Midbrain (tissue), 1 donor: ENCODE measurements around the gene USP17L13.
"Not testable (repeated sequence)": the region's sequence is repeated elsewhere in the genome, so short reads cannot be mapped to it uniquely, and the experiment has no call there.

Experiments
- DNase-seq: peaks from one replicate; lab custom pipeline; 2025; lab: John Stamatoyannopoulos, UW

The USP17L13 gene

GRCh38 chr4:9224596-9224995 is at the start of gene USP17L13:
Gene USP17L13 (plus strand): TSS chr4:9224896. CDS start chr4:9224896, 0 bp downstream.
- not testable (repeated sequence) for DNase-seq

GRCh38 chr4:9210357-9210756 is 14.3 kb upstream of the USP17L13 start, which contains the start of gene USP17L10:
Gene USP17L10 (plus strand): TSS chr4:9210657. CDS start chr4:9210657, 0 bp downstream.
- DNase-seq, result not testable (repeated sequence)

GRCh38 chr4:9214701-9215100 is 10.0 kb upstream of the USP17L13 start:
- not testable (repeated sequence) for DNase-seq

GRCh38 chr4:9215105-9215504 is 9.6 kb upstream of the USP17L13 start, which contains the start of gene USP17L11:
Gene USP17L11 (plus strand): TSS chr4:9215405. CDS start chr4:9215405, 0 bp downstream.
- not testable (repeated sequence) for DNase-seq

- not testable (repeated sequence) for DNase-seq
Measured at GRCh38 chr4:9219852-9220251, 4.8 kb upstream of the USP17L13 start, which contains the start of gene USP17L12. Gene USP17L12 (plus strand): TSS chr4:9220152. CDS start chr4:9220152, 0 bp downstream.

GRCh38 chr4:9230249-9230648 is 5.6 kb downstream of the USP17L13 start:
- DNase-seq, result not testable (repeated sequence)

GRCh38 chr4:9234085-9234484 is 9.4 kb downstream of the USP17L13 start, which contains the start of gene USP17L15:
Gene USP17L15 (plus strand): TSS chr4:9234385. CDS start chr4:9234385, 0 bp downstream.
- not testable (repeated sequence) for DNase-seq

GRCh38 chr4:9238461-9238860 is 13.8 kb downstream of the USP17L13 start:
- DNase-seq, result not testable (repeated sequence)

GRCh38 chr4:9243579-9243978 is 18.9 kb downstream of the USP17L13 start, which contains the start of gene USP17L17:
Gene USP17L17 (plus strand): TSS chr4:9243879. CDS start chr4:9243879, 0 bp downstream.
- not testable (repeated sequence) for DNase-seq

GRCh38 chr4:9247953-9248680 is 23.4 kb downstream of the USP17L13 start, which contains the start of gene USP17L18:
Gene USP17L18 (plus strand): TSS chr4:9248630. CDS start chr4:9248630, 0 bp downstream.
- DNase-seq, result not testable (repeated sequence)

GRCh38 chr4:9253078-9253477 is 28.4 kb downstream of the USP17L13 start, which contains the start of gene USP17L19:
Gene USP17L19 (plus strand): TSS chr4:9253378. CDS start chr4:9253378, 0 bp downstream.
- not testable (repeated sequence) for DNase-seq

GRCh38 chr4:9257824-9258223 is 33.1 kb downstream of the USP17L13 start, which contains the start of gene USP17L20:
Gene USP17L20 (plus strand): TSS chr4:9258124. CDS start chr4:9258124, 0 bp downstream.
- DNase-seq, result not testable (repeated sequence)

GRCh38 chr4:9262572-9262971 is 37.9 kb downstream of the USP17L13 start, which contains the start of gene USP17L21:
Gene USP17L21 (plus strand): TSS chr4:9262872. CDS start chr4:9262872, 0 bp downstream.
- not testable (repeated sequence) for DNase-seq

GRCh38 chr4:9267319-9267718 is 42.6 kb downstream of the USP17L13 start, which contains the start of gene USP17L22:
Gene USP17L22 (plus strand): TSS chr4:9267619. CDS start chr4:9267619, 0 bp downstream.
- not testable (repeated sequence) for DNase-seq

- DNase-seq, result not testable (repeated sequence)
Measured at GRCh38 chr4:9271719-9272118, 47.0 kb downstream of the USP17L13 start.
